Vagina (tissue), 2 donors: Measurements from ENCODE around the gene KCNG2. TPM values are rescaled to one million over a fixed set of nuclear protein-coding genes. Genes with fewer than 3 reads are reported as not detected.

Source experiments
- DNase-seq, 2 donors: peaks; one replicate each; pipeline ENCODE4 v3.0.0-alpha.2; 2017; ENCODE audit errors: extremely low spot score in 2 of 2
- H3K27ac ChIP-seq: fragments of 200-600 bp; sonication (generic); one replicate; pipeline ENCODE4 v1.5.1; 2019
- H3K27me3 ChIP-seq: fragments of 200-600 bp; sonication (generic); one replicate; pipeline ENCODE4 v1.5.1; 2019
- H3K36me3 ChIP-seq, 2 donors: fragments of 200-600 bp; sonication (generic); one replicate each; pipeline ENCODE4 v1.5.1; 2017 to 2019
- H3K4me1 ChIP-seq: fragments of 200-600 bp; sonication (generic); one replicate; pipeline ENCODE4 v1.5.1; 2019
- H3K4me3 ChIP-seq, 2 donors: fragments of 200-600 bp; sonication (generic); 1 replicate in 1 of 2; 2 replicates in 1 of 2; pipeline ENCODE4 v1.5.1; 2016 to 2019
- H3K9me3 ChIP-seq: fragments of 200-600 bp; sonication (generic); one replicate; pipeline ENCODE4 v1.5.1; 2019
- CTCF ChIP-seq, 3 experiments: fragments of 450-650 bp in 2 of 3; fragments of 200-600 bp in 1 of 3; sonication (generic) in 1 of 3; IDR thresholded peaks; one replicate each; pipeline ENCODE4 v1.5.1; 2017 to 2019; ENCODE audit warnings: antibody characterized with exemption in 3 of 3, mild to moderate bottlenecking in 2 of 3, moderate library complexity in 2 of 3
- POLR2A ChIP-seq, 2 donors: fragments of 450-650 bp; IDR thresholded peaks; one replicate each; pipeline ENCODE4 v1.6.1; 2017; ENCODE audit warnings: antibody characterized with exemption in 2 of 2, mild to moderate bottlenecking in 2 of 2, moderate library complexity in 2 of 2
- POLR2AphosphoS5 ChIP-seq, 2 donors: sonication (generic); formaldehyde crosslinking; IDR thresholded peaks; one replicate each; pipeline ENCODE4 v1.9.0; 2017; ENCODE audit warnings: antibody characterized with exemption in 2 of 2, mild to moderate bottlenecking in 2 of 2, low read depth in 1 of 2; ENCODE audit not compliant: insufficient read depth in 1 of 2
- intact Hi-C: fragments of 100-400 bp; cut with DNase I; formaldehyde crosslinking; loops from one replicate; pipeline ENCODE4 v1.15.1; 2023
- total RNA-seq: library from RNA; depleted of rRNA; stranded (reverse); fragments of >200 nt; gene quantifications from one replicate; pipeline ENCODE4 v1.2.3, GENCODE V29; 2016

Gene KCNG2
- total RNA-seq, 1 donor from 2014 or later = not detected

- no peak overlapping the region for H3K4me3 ChIP-seq
- no peaks in the 10 kb centered on the region for H3K36me3 ChIP-seq
- no peaks in the 10 kb centered on the region for H3K9me3 ChIP-seq
- no peaks in the 10 kb centered on the region for H3K4me1 ChIP-seq
- H3K27me3 ChIP-seq = no peaks in the 10 kb centered on the region
- no peak for DNase-seq
- intact Hi-C loops = no loop called here
- no peak overlapping the region for H3K27ac ChIP-seq
- TF ChIP-seq POLR2AphosphoS5 (IDR thresholded peaks at IDR 0.05; ENCODE audit: insufficient read depth in 1 of 2, low read depth in 1 of 2) (no peak), POLR2A (IDR thresholded peaks at IDR 0.05) (no peak), CTCF (IDR thresholded peaks at IDR 0.05) (no peak)
Measured at GRCh38 chr18:79805926-79806487, 8.3 kb downstream of the KCNG2 start.

- no peak overlapping the region for H3K4me3 ChIP-seq
- H3K27ac ChIP-seq = no peak overlapping the region
- no peak for DNase-seq
- H3K4me1 ChIP-seq = no peaks in the 10 kb centered on the region
- TF ChIP-seq POLR2A (IDR thresholded peaks at IDR 0.05) = no peak
- TF ChIP-seq POLR2AphosphoS5 (IDR thresholded peaks at IDR 0.05; ENCODE audit: insufficient read depth in 1 of 2, low read depth in 1 of 2) = no peak
- no peak for TF ChIP-seq CTCF (IDR thresholded peaks at IDR 0.05)
- H3K27me3 ChIP-seq = no peaks in the 10 kb centered on the region
- intact Hi-C loops = no loop called here
- no peaks in the 10 kb centered on the region for H3K9me3 ChIP-seq
- no peaks in the 10 kb centered on the region for H3K36me3 ChIP-seq
Measured at GRCh38 chr18:79806976-79807841, 9.5 kb downstream of the KCNG2 start.

GRCh38 chr18:79809482-79810192 lies 11.9 kb downstream of the KCNG2 start:
- H3K4me1 ChIP-seq = no peaks in the 10 kb centered on the region
- DNase-seq = no peak
- intact Hi-C loops = no loop called here
- H3K9me3 ChIP-seq = no peaks in the 10 kb centered on the region
- no peak for TF ChIP-seq POLR2A (IDR thresholded peaks at IDR 0.05)
- TF ChIP-seq POLR2AphosphoS5 (IDR thresholded peaks at IDR 0.05; ENCODE audit: insufficient read depth in 1 of 2, low read depth in 1 of 2) = no peak
- no peak for TF ChIP-seq CTCF (IDR thresholded peaks at IDR 0.05)
- no peaks in the 10 kb centered on the region for H3K36me3 ChIP-seq
- H3K4me3 ChIP-seq = no peak overlapping the region
- no peak overlapping the region for H3K27ac ChIP-seq
- no peaks in the 10 kb centered on the region for H3K27me3 ChIP-seq

GRCh38 chr18:79812052-79812451 lies 14.3 kb downstream of the KCNG2 start:
- no peak for TF ChIP-seq POLR2AphosphoS5 (IDR thresholded peaks at IDR 0.05; ENCODE audit: insufficient read depth in 1 of 2, low read depth in 1 of 2)
- no peak for TF ChIP-seq POLR2A (IDR thresholded peaks at IDR 0.05)
- TF ChIP-seq CTCF (IDR thresholded peaks at IDR 0.05) = no peak
- Histone ChIP-seq H3K27me3 (no peaks in the 10 kb centered on the region), H3K4me3 (no peak overlapping the region), H3K9me3 (no peaks in the 10 kb centered on the region), H3K27ac (no peak overlapping the region), H3K4me1 (no peaks in the 10 kb centered on the region), H3K36me3 (no peaks in the 10 kb centered on the region)
- DNase-seq = no peak
- intact Hi-C loops = no loop called here
